ENCODE data around the gene ECM1. TPM values are rescaled to one million over a fixed set of nuclear protein-coding genes. Genes with fewer than 3 reads are reported as not detected.
A peak's percentile ranks its signal among the peaks of the same experiment; 100 is the strongest.

Gene ECM1
- total RNA-seq = 20.9 and 30.0 TPM in 2 replicates

DNA sequence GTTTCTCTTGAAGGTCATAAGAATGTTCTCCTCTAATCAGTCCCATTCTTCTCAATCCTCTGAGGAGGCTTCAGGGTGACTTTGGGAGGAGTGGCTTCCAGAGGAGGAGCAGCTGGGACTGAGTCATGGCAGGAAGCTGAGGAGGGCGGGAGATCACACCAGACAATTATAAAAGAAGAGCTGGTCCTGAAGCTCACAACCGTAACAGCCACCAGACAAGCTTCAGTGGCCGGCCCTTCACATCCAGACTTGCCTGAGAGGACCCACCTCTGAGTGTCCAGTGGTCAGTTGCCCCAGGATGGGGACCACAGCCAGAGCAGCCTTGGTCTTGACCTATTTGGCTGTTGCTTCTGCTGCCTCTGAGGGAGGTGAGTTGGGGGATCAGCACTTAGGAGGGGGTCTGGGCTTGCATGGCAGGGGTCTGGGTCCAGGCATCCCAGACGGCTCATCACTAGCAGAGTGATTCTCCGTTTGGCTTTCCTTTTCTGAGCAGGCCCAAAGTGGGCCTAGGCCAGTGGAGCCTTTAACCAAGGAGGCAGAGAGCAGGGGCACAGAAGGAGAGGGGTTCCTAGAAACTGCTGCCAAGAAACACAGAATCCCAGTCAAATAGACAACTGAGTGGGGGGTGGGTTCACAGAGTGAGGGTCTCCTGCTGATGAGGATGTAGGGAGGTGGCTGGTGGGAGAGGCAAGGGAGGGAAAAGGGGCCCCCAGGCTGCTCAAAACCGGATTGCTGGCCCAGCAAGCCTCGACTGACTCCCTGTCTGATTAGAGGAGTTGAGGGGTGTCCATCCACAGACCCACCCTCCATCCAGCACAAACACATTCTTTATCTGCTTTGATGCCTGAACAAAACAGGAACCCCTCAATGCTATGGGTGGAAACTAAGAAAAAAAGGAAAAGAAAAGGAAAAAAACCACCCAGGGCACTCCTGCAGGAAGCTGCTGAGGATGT, at the start of gene ECM1:
ECM1 (plus strand) TSS at position 198 of the 953 bp plus-strand sequence; CDS start at position 299, 101 bp downstream.
- H3K27ac ChIP-seq (ENCODE audit: low read depth, low read length) = peak within 1 kb of the TSS; percentile 79
- TF ChIP-seq, protein P1, sequence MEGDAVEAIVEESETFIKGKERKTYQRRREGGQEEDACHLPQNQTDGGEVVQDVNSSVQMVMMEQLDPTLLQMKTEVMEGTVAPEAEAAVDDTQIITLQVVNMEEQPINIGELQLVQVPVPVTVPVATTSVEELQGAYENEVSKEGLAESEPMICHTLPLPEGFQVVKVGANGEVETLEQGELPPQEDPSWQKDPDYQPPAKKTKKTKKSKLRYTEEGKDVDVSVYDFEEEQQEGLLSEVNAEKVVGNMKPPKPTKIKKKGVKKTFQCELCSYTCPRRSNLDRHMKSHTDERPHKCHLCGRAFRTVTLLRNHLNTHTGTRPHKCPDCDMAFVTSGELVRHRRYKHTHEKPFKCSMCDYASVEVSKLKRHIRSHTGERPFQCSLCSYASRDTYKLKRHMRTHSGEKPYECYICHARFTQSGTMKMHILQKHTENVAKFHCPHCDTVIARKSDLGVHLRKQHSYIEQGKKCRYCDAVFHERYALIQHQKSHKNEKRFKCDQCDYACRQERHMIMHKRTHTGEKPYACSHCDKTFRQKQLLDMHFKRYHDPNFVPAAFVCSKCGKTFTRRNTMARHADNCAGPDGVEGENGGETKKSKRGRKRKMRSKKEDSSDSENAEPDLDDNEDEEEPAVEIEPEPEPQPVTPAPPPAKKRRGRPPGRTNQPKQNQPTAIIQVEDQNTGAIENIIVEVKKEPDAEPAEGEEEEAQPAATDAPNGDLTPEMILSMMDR (IDR thresholded peaks at IDR 0.05; ENCODE audit: extremely low read depth, low read depth, low read length) = no peak
- peak within 1 kb of the TSS; percentile 74 for H3K4me3 ChIP-seq (ENCODE audit: insufficient read depth, low read length)
- H3K36me3 ChIP-seq (ENCODE audit: insufficient read depth, low read length) = peaks cover 55% of the 10 kb centered on the region
- H3K4me2 ChIP-seq (ENCODE audit: insufficient read depth, low read length) = peak within 1 kb of the TSS; percentile 98
- DNase-seq (ENCODE audit: insufficient read length, low spot score, missing footprints) = peak; percentile 98
- no peaks in the 10 kb centered on the region for H4K20me1 ChIP-seq (ENCODE audit: insufficient read depth, low read length)
- H2AFZ ChIP-seq (ENCODE audit: low read length) = peak within 1 kb of the TSS; percentile 88
- H3K9me3 ChIP-seq (ENCODE audit: low read depth, low read length) = no peaks in the 10 kb centered on the region
- H3K4me1 ChIP-seq (ENCODE audit: insufficient read depth, low read length) = peaks cover 18% of the 10 kb centered on the region
- H3K27me3 ChIP-seq (ENCODE audit: insufficient read depth, low read length) = no peaks in the 10 kb centered on the region
- H3K79me2 ChIP-seq (ENCODE audit: insufficient read depth, low read length) = peaks cover 17% of the 10 kb centered on the region

DNA sequence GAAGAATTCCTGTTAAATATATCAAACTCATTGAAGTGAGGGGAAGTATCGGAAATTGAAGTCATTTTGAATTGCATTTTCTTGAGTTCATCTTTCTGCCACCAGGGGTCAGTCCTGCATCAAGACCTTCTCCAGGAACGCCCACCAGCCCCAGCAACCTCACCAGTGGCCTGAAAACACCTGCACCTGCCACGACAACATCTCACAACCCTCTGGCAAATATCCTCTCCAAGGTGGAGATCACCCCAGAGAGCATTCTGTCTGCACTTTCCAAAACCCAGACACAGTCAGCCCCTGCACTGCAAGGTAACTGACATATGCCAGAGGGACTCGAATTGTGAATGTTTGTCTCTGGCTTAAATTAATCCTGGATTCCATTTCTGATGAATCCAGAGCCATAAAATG, 43.5 kb upstream of the ECM1 start:
- TF ChIP-seq, protein P1 (IDR thresholded peaks at IDR 0.05; ENCODE audit: extremely low read depth, low read depth, low read length) = peak; percentile 79
- Histone ChIP-seq H3K27ac (ENCODE audit: low read depth, low read length) (no peak overlapping the region), H2AFZ (ENCODE audit: low read length) (no peak overlapping the region), H3K27me3 (ENCODE audit: insufficient read depth, low read length) (no peaks in the 10 kb centered on the region), H3K4me3 (ENCODE audit: insufficient read depth, low read length) (no peak overlapping the region), H4K20me1 (ENCODE audit: insufficient read depth, low read length) (no peaks in the 10 kb centered on the region), H3K4me1 (ENCODE audit: insufficient read depth, low read length) (no peaks in the 10 kb centered on the region), H3K9me3 (ENCODE audit: low read depth, low read length) (no peaks in the 10 kb centered on the region), H3K36me3 (ENCODE audit: insufficient read depth, low read length) (peaks cover 20% of the 10 kb centered on the region), H3K79me2 (ENCODE audit: insufficient read depth, low read length) (no peaks in the 10 kb centered on the region), H3K4me2 (ENCODE audit: insufficient read depth, low read length) (no peak overlapping the region)
- peak; percentile 60 for DNase-seq (ENCODE audit: insufficient read length, low spot score, missing footprints)

DNA sequence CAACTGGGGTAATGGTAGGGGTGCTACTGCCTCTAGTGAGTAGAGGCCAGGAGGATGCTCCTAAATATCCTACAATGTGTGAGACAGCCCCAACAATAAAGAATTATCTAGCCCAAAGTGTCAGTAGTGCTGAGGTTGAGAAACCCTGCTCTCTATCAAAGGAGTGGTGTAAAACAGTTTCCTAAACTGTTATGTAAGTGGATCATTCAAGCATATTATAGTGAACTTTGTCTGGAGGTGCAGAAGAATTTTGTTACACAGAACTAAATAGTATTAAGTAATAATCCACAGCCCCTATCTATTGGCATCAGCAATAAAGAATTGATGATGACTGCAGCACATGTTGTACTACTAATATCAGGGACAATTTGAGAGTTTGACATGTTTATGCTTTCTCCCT, 40.9 kb upstream of the ECM1 start:
- no peak overlapping the region for H2AFZ ChIP-seq (ENCODE audit: low read length)
- TF ChIP-seq, protein P1 (IDR thresholded peaks at IDR 0.05; ENCODE audit: extremely low read depth, low read depth, low read length) = no peak
- H3K36me3 ChIP-seq (ENCODE audit: insufficient read depth, low read length) = peaks cover 22% of the 10 kb centered on the region
- H3K27ac ChIP-seq (ENCODE audit: low read depth, low read length) = no peak overlapping the region
- no peak for DNase-seq (ENCODE audit: insufficient read length, low spot score, missing footprints)
- H3K4me3 ChIP-seq (ENCODE audit: insufficient read depth, low read length) = no peak overlapping the region
- H3K79me2 ChIP-seq (ENCODE audit: insufficient read depth, low read length) = no peaks in the 10 kb centered on the region
- no peak overlapping the region for H3K4me2 ChIP-seq (ENCODE audit: insufficient read depth, low read length)
- no peaks in the 10 kb centered on the region for H4K20me1 ChIP-seq (ENCODE audit: insufficient read depth, low read length)
- no peaks in the 10 kb centered on the region for H3K27me3 ChIP-seq (ENCODE audit: insufficient read depth, low read length)
- no peaks in the 10 kb centered on the region for H3K9me3 ChIP-seq (ENCODE audit: low read depth, low read length)
- no peaks in the 10 kb centered on the region for H3K4me1 ChIP-seq (ENCODE audit: insufficient read depth, low read length)

DNA sequence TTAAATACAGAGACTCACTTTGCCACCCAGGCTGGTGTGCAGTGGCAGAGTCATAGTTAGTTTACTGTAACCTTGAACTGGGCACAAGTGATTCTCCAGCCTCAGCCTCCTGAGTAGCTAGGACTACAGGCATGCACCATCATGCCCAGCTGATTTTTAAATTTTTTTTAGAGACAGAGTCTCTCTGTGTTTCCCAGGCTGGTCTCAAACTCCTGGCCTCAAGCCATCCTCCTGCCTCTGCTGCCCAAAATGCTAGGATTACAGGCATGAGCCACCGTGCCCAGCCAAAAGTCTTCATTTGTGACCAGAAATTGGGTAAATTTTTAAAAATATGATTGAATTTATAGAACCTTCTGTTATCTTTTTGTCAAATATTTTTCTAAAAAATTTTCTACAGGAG, 38.6 kb upstream of the ECM1 start:
- Histone ChIP-seq H3K79me2 (ENCODE audit: insufficient read depth, low read length) (no peaks in the 10 kb centered on the region), H3K9me3 (ENCODE audit: low read depth, low read length) (no peaks in the 10 kb centered on the region), H3K27me3 (ENCODE audit: insufficient read depth, low read length) (no peaks in the 10 kb centered on the region), H3K4me3 (ENCODE audit: insufficient read depth, low read length) (no peak overlapping the region), H4K20me1 (ENCODE audit: insufficient read depth, low read length) (no peaks in the 10 kb centered on the region), H3K4me1 (ENCODE audit: insufficient read depth, low read length) (no peaks in the 10 kb centered on the region), H2AFZ (ENCODE audit: low read length) (no peak overlapping the region), H3K27ac (ENCODE audit: low read depth, low read length) (no peak overlapping the region), H3K36me3 (ENCODE audit: insufficient read depth, low read length) (peaks cover 30% of the 10 kb centered on the region), H3K4me2 (ENCODE audit: insufficient read depth, low read length) (no peak overlapping the region)
- no peak for DNase-seq (ENCODE audit: insufficient read length, low spot score, missing footprints)
- TF ChIP-seq, protein P1 (IDR thresholded peaks at IDR 0.05; ENCODE audit: extremely low read depth, low read depth, low read length) = no peak

Data from osteoblast (primary cell).